Endothelial cell of umbilical vein (primary cell): ENCODE results near the gene CCDC187. TPM values are rescaled to one million over a fixed set of nuclear protein-coding genes. Genes with fewer than 3 reads are reported as not detected.

Experiments
- BruUV-seq: library from RNA; stranded (reverse); fragments of 400-500 nt; replicated peaks from 2 replicates; lab custom pipeline; 2021; lab: Mats Ljungman, UMichigan
- CTCF ChIA-PET: fragments of 300-600, 350-600 bp; sonication (Branson Sonifier 250); formaldehyde crosslinking; loops from one replicate; lab custom pipeline; 2021; ENCODE audit warnings: antibody characterized with exemption, inconsistent platforms; lab: Charles Lee
- POLR2A ChIA-PET: fragments of 300-600, 350-600 bp; sonication (Branson Sonifier 250); formaldehyde crosslinking; loops from one replicate; lab custom pipeline; 2021; ENCODE audit warnings: antibody characterized with exemption, inconsistent platforms; lab: Charles Lee
- DNase-seq: peaks from one replicate; pipeline ENCODE4 v3.0.0-alpha.2; 2011; ENCODE audit warnings: low read depth, low spot score
- FAIRE-seq: peaks from 2 replicates; lab custom pipeline; 2011; peaks lifted over from hg19 to GRCh38; lab: Jason Lieb, UNC
- H2AFZ ChIP-seq: 2 replicates; pipeline ENCODE4 v1.6.0; 2012; ENCODE audit warnings: low read depth, low read length, control low read depth, inconsistent platforms
- H3K27ac ChIP-seq: 2 replicates; pipeline ENCODE4 v1.5.1; 2011; ENCODE audit warnings: low read depth, mild to moderate bottlenecking, control low read depth, low read length, moderate library complexity; ENCODE audit not compliant: insufficient read depth
- H3K27me3 ChIP-seq, 2 experiments: 2 replicates each; pipeline versions ENCODE4 v1.6.0 to v1.6.1; 2011; ENCODE audit warnings: low read length in 2 of 2, mixed read lengths in 1 of 2; ENCODE audit not compliant: control insufficient read depth in 2 of 2, insufficient read depth in 2 of 2
- H3K36me3 ChIP-seq, 2 experiments: 2 replicates in 1 of 2; 3 replicates in 1 of 2; pipeline ENCODE4 v1.5.1; 2011; ENCODE audit warnings: low read length in 2 of 2, mild to moderate bottlenecking in 1 of 2, moderate library complexity in 1 of 2; ENCODE audit not compliant: control insufficient read depth in 2 of 2, insufficient read depth in 2 of 2; ENCODE audit errors: extremely low read depth in 1 of 2
- H3K4me1 ChIP-seq: 3 replicates; pipeline ENCODE4 v1.5.1; 2011; ENCODE audit warnings: mild to moderate bottlenecking, low read length; ENCODE audit not compliant: control insufficient read depth, insufficient read depth; ENCODE audit errors: extremely low read depth
- H3K4me2 ChIP-seq: 2 replicates; pipeline ENCODE4 v1.6.1; 2011; ENCODE audit warnings: low read length, control low read depth, mixed read lengths; ENCODE audit not compliant: insufficient read depth
- H3K4me3 ChIP-seq, 3 experiments: fragments of 200-600 bp in 1 of 3; sonication (generic), shearing (Covaris generic) in 1 of 3; replicated peaks in 1 of 3; 2 replicates each; pipeline ENCODE4 v1.5.1; 2011 to 2016; ENCODE audit warnings: control low read depth in 3 of 3, low read length in 3 of 3, mild to moderate bottlenecking in 2 of 3, inconsistent platforms in 1 of 3, low read depth in 1 of 3, moderate library complexity in 1 of 3; ENCODE audit not compliant: insufficient read depth in 1 of 3
- H3K79me2 ChIP-seq: 2 replicates; pipeline ENCODE4 v1.6.0; 2012; ENCODE audit warnings: low read length, inconsistent platforms; ENCODE audit not compliant: control insufficient read depth, insufficient read depth
- H3K9ac ChIP-seq: replicated peaks from 2 replicates; pipeline ENCODE3; 2011; ENCODE audit warnings: low read length, control low read depth; ENCODE audit not compliant: insufficient read depth; ENCODE audit errors: extremely low read depth
- H3K9me1 ChIP-seq: replicated peaks from 3 replicates; pipeline ENCODE4 v1.6.0; 2011; ENCODE audit warnings: mild to moderate bottlenecking, low read length; ENCODE audit not compliant: control insufficient read depth, insufficient read depth; ENCODE audit errors: extremely low read depth
- H3K9me3 ChIP-seq: replicated peaks from 2 replicates; pipeline ENCODE4 v1.5.1; 2012; ENCODE audit warnings: low read length, inconsistent platforms; ENCODE audit not compliant: control insufficient read depth, insufficient read depth
- H4K20me1 ChIP-seq: replicated peaks from 2 replicates; pipeline ENCODE3; 2011; ENCODE audit warnings: mild to moderate bottlenecking, low read length; ENCODE audit not compliant: control insufficient read depth, insufficient read depth; ENCODE audit errors: extremely low read depth
- CTCF ChIP-seq, 2 donors: IDR thresholded peaks; 1 replicate in 1 of 2; 2 replicates in 1 of 2; pipeline ENCODE4 v1.5.1; 2011; ENCODE audit warnings: low read length in 2 of 2, mild to moderate bottlenecking in 2 of 2, moderate library complexity in 2 of 2, control low read depth in 1 of 2, inconsistent platforms in 1 of 2, low read depth in 1 of 2; ENCODE audit not compliant: insufficient read depth in 1 of 2; ENCODE audit errors: extremely low read depth in 1 of 2
- EZH2 ChIP-seq: IDR thresholded peaks from 2 replicates; pipeline ENCODE4 v1.6.1; 2012; ENCODE audit warnings: borderline replicate concordance, low read depth, mild to moderate bottlenecking, moderate library complexity, low read length, inconsistent platforms; ENCODE audit not compliant: severe bottlenecking
- FOS ChIP-seq: IDR thresholded peaks from 2 replicates; pipeline ENCODE4 v1.6.1; 2011; ENCODE audit warnings: mild to moderate bottlenecking, low read length, moderate library complexity, borderline replicate concordance; ENCODE audit not compliant: insufficient read depth
- JUN ChIP-seq: IDR thresholded peaks from 2 replicates; pipeline ENCODE4 v1.6.1; 2011; ENCODE audit warnings: borderline replicate concordance, low read depth; ENCODE audit not compliant: insufficient read length, insufficient read depth
- MAX ChIP-seq: IDR thresholded peaks from 2 replicates; pipeline ENCODE4 v1.6.1; 2011; ENCODE audit not compliant: insufficient read depth, insufficient read length
- MYC ChIP-seq: IDR thresholded peaks from one replicate; pipeline ENCODE4 v1.6.1; 2011; ENCODE audit warnings: mild to moderate bottlenecking, low read depth, low read length
- POLR2A ChIP-seq: IDR thresholded peaks from 2 replicates; pipeline ENCODE4 v1.6.1; 2012; ENCODE audit warnings: low read depth, mild to moderate bottlenecking, control low read depth, low read length
- dilution Hi-C: fragments of 300-500 bp; cut with MboI; formaldehyde crosslinking; loops from one replicate; pipeline ENCODE4 v1.15.0; 2019; ENCODE audit warnings: low sequenced_read_pairs; ENCODE audit not compliant: extremely low pct_ligation_motif_present
- intact Hi-C: fragments of 100-400 bp; cut with micrococcal nuclease; formaldehyde crosslinking; loops from one replicate; pipeline ENCODE4 v1.10.0; 2022
- polyA plus RNA-seq, 4 experiments: library from polyadenylated mRNA; depleted of rRNA in 3 of 4; stranded (reverse) in 3 of 4; unstranded in 1 of 4; fragments of >200 nt; gene quantifications; 2 replicates each; pipeline versions ENCODE4 v1.2.1 to v1.2.3, GENCODE V29; 2011 to 2012; ENCODE audit warnings: missing spikeins in 1 of 4
- total RNA-seq: library from RNA; stranded (reverse); gene quantifications from 2 replicates; pipeline ENCODE4 v1.2.3, GENCODE V29; 2021

The CCDC187 gene
- total and polyA plus RNA-seq, 2 donors (not counting 3 experiments of a cell fraction or from before 2014, with no cell fraction given), result not detected

DNA sequence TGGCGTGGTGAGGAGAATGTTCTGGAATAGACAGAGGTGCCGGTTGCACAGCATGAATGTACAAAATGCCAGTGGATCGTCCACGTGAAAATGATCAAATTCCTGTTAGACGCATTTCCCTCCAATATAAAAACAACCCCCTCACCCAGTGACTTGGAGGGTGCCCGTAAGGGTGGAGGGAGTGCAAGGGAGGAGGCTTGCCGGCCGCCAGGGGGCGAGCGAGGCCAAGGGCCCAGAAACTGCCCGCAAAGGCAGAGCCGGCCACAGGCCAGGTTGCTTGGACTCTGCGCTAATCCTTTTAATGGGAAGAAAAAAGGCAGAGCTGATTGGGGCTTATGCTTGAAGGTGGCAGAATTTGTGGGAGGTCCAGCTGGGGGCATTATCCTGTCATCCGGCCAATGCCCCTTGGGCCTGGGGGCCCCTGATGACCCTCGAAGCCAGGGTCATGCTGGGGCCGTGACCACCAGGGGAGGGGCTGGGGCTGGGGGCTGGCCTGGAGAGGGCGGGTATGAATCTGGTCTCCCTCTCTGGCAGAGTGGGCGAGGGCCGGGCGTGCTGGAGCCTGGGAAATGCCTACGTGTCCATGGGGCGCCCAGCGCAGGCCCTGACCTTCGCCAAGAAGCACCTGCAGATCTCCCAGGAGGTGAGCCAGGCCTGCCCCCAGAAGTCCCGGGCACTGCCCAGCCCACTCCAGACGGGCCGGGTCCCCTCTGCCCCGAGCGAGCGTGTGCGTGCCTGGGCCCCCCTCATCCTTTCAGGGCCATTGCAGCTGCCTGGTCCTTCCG lies 35.5 kb upstream of the CCDC187 start:
- H3K9ac ChIP-seq, result no peak overlapping the region
- H3K36me3 ChIP-seq, result peaks cover 5 to 35% of the 10 kb centered on the region in 2 experiments
- no peaks in the 10 kb centered on the region for H4K20me1 ChIP-seq
- dilution Hi-C loops, result no loop called here
- H3K4me3 ChIP-seq, result no peak overlapping the region
- H3K4me1 ChIP-seq, result peaks cover 5% of the 10 kb centered on the region
- TF ChIP-seq JUN, result no peak
- peak; percentile 92 to 94 for TF ChIP-seq CTCF (IDR thresholded peaks at IDR 0.05; ENCODE audit: extremely low read depth in 1 of 2, insufficient read depth in 1 of 2, low read depth in 1 of 2, low read length in 2 of 2)
- H3K27ac ChIP-seq, result no peak overlapping the region
- BruUV-seq, result no TSS peak
- H3K79me2 ChIP-seq, result no peaks in the 10 kb centered on the region
- no peak for FAIRE-seq
- POLR2A ChIA-PET, result no interaction called here
- CTCF ChIA-PET, result interaction anchor here (0.6 to 1.0 kb wide), 3 partner anchors 24 to 53 kb away, joined by 3 to 4 read pairs (median 3); partner anchors contain the start of gene DNLZ
- H3K27me3 ChIP-seq, result no peaks in the 10 kb centered on the region
- H3K9me3 ChIP-seq, result no peaks in the 10 kb centered on the region
- no peak overlapping the region for H3K4me2 ChIP-seq
- H3K9me1 ChIP-seq, result no peaks in the 10 kb centered on the region
- intact Hi-C loops, result loop anchor here (1.0 kb wide), 1 partner anchor 61 kb away; the partner anchor contains the start of gene SNAPC4
- peak; percentile 49 for DNase-seq
- no peak overlapping the region for H2AFZ ChIP-seq

- Histone ChIP-seq H3K4me3 (no peak overlapping the region), H3K4me1 (peaks cover 5% of the 10 kb centered on the region), H2AFZ (no peak overlapping the region), H3K9me3 (no peaks in the 10 kb centered on the region), H3K79me2 (no peaks in the 10 kb centered on the region), H3K27me3 (no peaks in the 10 kb centered on the region), H3K4me2 (no peak overlapping the region), H3K9ac (no peak overlapping the region), H3K36me3 (peaks cover 5 to 36% of the 10 kb centered on the region in 2 experiments), H3K9me1 (no peaks in the 10 kb centered on the region), H3K27ac (no peak overlapping the region), H4K20me1 (no peaks in the 10 kb centered on the region)
- dilution Hi-C loops (no loop called here), intact Hi-C loops (no loop called here)
- BruUV-seq, result no TSS peak
- no peak for FAIRE-seq
- ChIA-PET POLR2A (no interaction called here), CTCF (interaction anchor here (0.8 to 1.3 kb wide), 3 partner anchors 10 to 27 kb away, joined by 3 read pairs; no protein-coding TSS in a partner anchor)
- TF ChIP-seq POLR2A, result no peak
- no peak for TF ChIP-seq EZH2
- TF ChIP-seq MAX, result no peak
- TF ChIP-seq FOS, result no peak
- no peak for TF ChIP-seq MYC
- no peak for TF ChIP-seq JUN
- TF ChIP-seq CTCF (IDR thresholded peaks at IDR 0.05; ENCODE audit: extremely low read depth in 1 of 2, insufficient read depth in 1 of 2, low read depth in 1 of 2, low read length in 2 of 2), result no peak
- no peak for DNase-seq
Measured at GRCh38 chr9:136338511-136338910, 34.6 kb upstream of the CCDC187 start.
